GM18526 (cell line): ENCODE results near the gene AASS.

Experiments used
- POLR2A ChIP-seq: IDR thresholded peaks from 3 replicates; pipeline ENCODE4 v1.6.1; 2011; ENCODE audit not compliant: insufficient read length; ENCODE audit errors: extremely low read depth

The AASS gene

DNA sequence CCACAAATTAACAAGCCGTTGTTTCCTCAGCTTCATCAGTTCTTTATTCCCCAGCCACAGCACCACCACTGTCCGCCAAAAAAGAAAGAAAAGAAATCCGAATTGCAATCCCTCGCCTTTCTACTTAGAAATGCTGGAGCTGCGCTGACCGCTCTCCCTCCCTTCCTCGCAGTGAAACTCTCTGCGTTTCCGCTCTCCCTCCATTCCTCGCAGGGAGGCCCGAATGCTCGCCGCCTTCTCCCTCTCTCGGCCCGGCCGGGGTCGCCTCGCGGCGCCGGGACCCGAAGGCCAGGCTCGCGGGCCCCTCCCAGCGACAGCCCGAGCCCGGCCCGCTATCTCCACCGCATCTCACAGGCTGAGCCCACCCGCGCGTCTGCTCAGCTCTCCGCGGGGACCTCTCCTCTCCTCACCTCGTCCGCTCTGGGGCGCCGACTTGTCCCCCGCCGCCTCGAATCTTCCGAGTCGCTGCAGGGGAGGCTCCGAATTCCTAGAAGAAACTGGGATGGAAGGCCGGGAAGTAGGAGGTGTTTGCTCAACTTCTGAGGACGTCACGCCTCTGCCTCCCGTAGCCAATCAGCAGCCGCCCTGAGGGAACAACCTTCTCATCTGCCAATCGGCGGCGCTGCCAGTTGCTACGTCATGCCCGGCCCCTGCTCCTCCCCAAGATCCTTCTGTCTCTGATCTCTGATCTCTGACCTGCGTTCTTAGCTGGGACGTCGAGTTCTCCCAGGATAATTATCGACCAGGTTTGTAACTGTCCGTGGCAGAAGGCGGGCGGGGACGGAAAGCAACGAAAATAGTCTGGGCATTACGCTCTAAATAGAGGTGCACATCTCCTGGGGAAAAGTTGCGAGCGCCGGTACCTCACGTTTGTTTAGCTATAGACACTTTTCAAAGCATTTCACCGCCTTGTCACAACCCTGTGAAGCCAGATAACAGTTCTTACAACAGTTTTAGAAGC, at the start of gene AASS:
TSS of gene AASS (minus strand) at position 499 of the 961 bp plus-strand sequence. CDS start 10,523 bp downstream, outside the sequence.
- no peak for TF ChIP-seq POLR2A

DNA sequence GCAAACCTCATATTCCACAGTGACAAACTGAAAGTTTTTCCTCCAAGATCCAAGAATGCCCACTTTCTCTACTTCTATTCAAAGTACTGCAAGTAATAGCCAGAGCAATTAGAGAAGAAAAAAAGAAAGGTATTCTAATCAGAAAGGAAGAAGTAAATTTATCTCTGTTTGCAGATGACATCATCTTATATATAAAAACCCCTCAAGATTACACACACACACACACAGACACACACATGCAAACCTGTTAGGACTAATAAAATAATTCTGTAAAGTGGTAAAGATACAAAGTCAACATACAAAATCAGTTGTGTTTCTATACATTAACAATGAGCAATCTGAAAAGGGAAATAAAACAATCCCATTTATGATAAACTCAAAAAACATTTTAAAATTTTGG, 44.7 kb upstream of the AASS start:
- no peak for TF ChIP-seq POLR2A

DNA sequence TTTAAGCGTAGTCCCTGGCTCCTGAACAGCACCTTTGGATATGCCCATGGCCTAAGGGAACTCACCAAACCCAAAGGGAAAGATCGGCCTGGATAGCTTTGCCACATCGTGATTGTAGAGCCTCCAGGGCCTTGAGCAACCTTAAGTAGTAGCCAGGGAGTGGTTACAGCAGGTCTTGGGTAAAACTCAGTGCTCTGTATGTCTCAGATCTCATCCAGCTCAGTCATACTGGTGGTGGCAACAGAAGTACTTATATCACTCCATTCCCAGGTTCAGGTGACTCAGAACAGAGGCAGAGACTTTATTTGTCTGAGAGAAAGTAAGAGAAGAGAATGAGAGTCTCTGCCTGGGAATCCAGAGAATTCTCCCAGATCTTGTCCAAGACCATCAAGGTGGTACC, 39.1 kb upstream of the AASS start:
- no peak for TF ChIP-seq POLR2A

DNA sequence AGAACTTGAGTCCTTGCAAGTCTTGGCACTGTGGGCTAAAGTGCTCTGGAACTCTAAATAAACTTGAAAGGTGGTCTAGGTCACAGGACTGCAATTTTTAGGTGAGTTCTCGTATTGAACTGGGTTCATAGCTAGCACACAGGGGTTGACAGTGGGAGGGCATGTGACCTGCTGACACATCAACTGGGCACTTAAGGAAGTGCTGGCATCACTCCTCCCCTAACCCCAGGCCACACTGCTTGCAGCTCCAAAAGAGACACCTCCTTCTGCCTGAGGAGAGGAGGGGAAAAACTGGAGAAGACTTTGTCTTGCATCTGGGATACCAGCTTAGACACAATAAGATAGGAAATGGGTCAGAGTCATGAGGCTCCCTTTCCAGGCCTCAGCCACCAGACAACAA, 38.0 kb upstream of the AASS start:
- TF ChIP-seq POLR2A: no peak

DNA sequence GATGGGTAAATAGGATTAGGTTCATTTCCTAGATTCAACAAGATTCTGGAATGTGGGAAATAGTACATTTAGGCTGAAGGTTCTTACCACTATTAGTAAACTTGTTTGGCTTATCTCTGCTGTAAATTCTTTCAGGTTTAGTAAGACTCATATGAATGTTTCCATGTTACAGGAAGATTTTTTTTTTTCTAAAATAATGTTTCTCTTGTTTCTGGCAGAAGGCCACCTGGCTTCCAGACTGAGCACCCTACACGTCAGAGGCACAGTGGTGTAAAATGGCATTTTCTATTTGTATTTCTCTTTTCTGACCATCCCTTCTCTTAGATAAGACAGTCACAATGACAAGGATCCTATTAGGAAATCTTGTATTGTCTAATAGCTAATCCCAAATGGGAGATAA, 22.7 kb upstream of the AASS start:
- TF ChIP-seq POLR2A: no peak

DNA sequence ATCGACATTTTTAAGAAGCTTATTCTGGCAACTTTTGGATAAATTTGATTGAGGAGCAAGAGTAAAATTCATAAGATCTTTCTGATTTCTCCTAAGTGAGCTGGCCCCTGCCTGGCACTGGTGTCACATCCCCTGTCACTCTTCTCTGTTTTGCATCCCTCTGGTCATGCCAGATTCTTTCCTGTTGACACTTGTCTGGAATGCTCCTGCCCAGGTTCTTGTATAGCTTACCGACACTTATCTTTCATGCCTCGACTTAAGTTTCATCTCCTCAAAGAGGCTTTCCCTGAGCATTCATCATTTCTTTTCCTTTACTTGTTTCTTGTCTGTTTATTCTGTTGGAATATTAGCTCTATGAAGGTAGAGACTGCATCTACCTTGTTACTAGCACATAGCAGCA, 22.2 kb upstream of the AASS start:
- TF ChIP-seq POLR2A: no peak

DNA sequence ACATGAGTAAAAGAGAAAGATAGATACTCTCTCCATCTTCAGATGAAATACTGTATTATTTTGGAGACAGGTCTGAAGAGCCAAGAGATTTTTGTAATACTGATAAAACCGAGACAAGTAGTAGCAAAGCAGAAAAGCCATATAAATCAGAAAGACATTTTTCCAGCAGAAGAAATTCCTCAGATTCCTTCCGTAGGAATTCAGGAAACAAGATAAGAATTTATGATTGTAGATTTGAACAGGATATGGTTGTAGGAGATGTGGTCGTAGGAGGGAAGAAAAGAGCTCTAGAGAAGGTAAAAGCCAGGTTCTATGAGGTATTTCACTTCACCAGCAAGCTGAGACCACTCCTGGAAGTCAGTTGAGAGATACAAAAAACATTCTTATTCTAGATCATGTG, 17.6 kb upstream of the AASS start:
- TF ChIP-seq POLR2A: no peak

DNA sequence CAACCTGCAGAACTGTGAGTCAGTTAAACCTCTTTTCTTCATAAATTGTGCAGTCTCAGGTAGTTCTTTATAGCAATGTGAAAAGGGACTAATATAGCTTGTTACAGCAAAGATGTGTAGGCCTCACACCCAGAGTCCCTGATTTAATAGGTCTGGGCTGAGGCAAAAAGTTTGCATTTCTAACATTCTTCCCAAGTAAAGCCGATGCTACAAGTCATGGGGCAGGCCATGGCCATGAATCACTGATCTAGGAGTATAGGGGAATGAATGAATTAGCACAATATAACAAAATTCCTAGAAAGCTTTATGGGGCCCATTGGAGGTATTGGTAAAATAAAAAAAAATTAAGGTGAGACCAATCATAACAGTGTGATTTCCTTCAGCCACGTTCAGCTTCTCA, 11.5 kb upstream of the AASS start:
- TF ChIP-seq POLR2A: no peak

DNA sequence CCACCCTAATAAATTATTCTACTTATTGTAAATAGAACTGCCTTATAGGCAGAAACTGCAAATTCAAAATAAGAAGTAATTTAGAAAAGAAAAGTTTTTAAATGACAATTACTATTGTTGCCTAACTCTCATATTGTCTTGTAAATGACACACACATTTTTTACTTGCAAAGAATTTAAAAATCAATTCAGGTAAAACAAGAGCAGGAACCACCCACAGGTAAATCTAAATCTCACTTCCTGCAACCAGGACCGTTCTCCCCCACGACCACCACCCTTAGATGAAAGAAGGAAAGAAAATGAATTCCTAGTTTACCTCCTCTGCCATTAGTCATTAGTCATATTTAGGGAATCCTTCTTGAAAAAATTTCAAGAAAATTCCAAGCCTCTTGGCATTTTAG, 4.8 kb upstream of the AASS start:
- TF ChIP-seq POLR2A: no peak

DNA sequence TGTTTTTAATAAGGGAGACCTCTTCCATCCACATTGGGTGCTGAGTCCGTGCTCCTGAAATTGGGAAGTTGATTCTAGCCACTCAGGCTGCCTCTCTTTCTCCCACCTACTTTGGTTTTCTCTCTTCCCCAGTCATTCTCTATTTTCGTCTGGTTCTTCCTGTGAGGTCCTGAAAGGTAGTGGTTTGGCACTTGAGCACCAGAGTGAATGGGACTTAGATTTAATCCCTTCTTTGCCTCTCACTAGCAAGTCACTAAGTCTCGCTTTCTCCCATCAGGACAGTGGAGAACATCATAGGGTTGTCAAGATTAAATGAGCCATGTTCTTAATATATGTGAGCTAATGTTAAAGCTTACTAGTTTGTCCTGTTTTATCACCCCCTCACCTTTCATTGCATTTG, 4.0 kb upstream of the AASS start:
- TF ChIP-seq POLR2A: no peak

DNA sequence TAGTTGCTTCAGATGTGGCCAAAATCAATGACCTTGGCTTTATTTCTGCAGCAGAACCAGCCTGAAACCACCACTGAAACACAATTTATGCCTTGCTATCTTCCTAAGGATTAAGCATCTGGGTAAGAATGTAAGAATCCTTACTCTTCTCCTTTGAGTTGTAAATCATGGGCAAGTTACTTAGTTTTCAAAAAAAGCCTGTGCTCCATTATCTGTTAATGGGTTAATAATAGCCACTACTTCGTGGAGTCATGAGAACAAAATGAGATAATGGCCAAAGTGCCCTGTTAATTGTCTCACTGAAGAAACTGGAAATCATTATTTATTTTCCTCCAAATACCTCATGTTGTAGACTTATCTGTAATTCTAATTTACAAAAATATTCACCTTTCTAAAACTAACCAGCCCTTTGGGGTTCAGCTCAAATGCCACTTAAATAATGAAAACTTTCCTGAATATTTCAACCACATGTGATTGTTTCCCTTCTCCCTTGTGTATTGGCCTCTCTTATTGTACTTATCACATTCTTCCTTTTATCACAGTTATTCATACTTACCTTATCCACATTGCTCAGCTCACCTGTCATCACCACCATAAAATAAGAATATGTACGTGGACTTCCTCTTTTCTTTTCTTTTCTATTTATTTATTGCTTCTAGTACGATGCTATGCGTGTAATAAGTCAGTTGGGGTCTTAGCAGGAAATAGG, 2.0 kb upstream of the AASS start:
- TF ChIP-seq POLR2A: no peak

DNA sequence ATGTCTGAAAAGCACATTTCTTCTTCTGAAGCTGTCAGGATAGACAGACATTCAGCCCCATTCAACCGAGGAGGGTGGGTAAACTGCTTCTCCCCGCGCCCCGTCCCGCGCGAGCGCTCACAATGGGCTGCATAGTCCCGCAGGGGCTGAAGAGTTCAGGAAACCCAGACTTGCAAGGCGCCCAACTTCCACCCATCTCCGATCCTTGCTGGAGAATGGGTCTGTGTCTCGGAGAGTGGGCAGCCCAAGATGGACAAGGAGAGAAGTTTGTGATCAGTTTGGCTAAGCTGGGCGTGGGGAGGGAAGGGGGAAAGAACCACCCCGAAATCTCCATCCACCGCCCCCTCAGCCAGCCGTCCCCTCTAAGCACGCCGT, 686 bp downstream of the AASS start:
- no peak for TF ChIP-seq POLR2A

DNA sequence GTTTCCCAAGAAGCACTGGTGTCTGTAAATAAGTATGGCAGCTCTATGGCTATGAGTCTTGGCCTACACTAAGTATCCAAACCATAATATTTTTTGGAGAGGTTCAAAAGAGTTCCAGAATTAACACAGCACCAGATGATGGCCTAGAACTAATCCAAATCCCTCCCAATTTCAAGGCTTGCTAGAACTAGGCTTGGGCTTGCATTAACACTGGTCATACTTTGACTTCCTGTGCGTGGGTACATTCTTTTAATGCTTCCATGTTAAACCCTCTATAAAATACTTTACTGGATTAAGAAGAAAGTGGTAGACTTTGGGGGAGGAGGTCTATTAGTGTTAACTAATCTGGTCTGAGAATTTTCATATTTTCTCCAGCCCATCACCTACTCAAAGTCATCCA, 3.1 kb downstream of the AASS start:
- TF ChIP-seq POLR2A: no peak

DNA sequence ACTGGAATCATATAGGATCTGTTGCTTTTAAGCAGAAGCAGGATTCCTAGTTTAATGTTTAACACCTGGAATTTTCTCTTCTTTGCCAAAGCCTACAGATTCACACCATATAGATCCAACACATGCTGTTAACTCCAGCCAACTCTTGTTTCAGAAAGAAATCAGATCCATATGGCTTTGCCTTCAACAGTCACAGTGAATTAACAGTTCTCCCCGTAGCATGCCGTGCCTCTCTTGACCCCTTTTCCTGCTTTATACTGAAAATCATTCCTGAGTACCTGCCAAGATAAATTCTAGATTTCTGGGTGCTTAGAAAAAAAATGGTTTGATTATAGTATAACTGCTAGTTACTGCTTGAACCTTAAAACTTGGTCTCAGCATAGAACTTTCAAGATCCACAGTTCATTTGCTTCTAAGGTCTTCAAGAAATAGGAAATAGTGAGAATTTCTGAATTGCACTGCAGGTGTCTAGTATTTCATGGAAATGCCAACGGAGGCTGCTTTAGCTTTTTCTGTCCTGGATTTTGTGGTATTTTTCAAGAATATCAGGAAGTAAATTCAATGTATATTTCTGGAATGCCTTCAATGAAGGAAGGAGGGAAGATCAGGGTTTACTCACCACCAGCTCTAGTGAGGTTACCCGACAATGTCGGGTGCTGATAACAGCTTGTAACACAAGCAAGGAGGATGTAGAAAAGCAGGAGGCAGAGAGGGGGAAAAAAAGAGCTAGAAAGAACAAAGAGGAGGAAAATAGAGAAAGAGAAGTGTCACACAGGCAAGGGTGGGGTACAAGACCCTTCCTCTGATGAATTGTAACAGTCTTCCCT, 6.6 kb downstream of the AASS start:
- TF ChIP-seq POLR2A: no peak

DNA sequence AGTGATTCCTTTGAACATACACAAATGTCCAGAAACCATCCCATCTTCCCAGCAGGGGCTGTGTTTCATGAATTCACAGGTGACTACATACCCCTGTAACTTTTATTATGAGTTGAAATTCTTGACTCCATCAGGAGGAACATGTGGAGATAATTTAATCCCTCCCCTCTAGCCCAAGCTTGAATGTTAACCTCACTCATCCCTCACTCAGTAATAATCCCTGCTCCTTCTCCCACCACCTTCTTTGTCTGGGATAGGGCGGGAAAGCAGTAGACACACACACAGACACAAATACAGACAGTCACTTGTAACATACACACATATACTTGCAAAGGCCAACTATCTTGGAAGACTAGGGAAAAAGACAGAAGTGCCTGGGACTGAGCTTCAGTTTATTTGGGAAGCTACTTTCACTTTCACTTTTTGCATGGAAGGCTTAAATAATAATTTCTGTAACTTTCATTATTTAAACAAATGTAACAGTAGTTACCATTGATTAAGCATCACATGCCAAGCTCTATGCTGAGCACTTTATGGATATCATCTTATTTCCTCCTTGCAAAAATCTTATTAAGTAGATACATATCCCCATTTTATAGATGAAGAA, 7.3 kb downstream of the AASS start:
- TF ChIP-seq POLR2A: no peak
